ENCODE data around the gene IMPG1.

GRCh38 chr6:75937846-75938245, 134.6 kb downstream of the IMPG1 start:
- TF ChIP-seq CTCF (IDR thresholded peaks at IDR 0.05) (no peak), POLR2A (IDR thresholded peaks at IDR 0.05) (no peak)
